Activated B cell treated with CpG ODN at 0.5 μM for 24 hours (primary cell): ENCODE data around the gene DDX54. TPM values are rescaled to one million over a fixed set of nuclear protein-coding genes. Genes with fewer than 3 reads are reported as not detected.
A peak's percentile ranks its signal among the peaks of the same experiment; 100 is the strongest.
"Not testable (repeated sequence)": the region's sequence is repeated elsewhere in the genome, so short reads cannot be mapped to it uniquely, and the experiment has no call there.

Source experiments
- ATAC-seq: fragments of 200-7000 bp; cut with Tn5 transposase; one replicate; pipeline ENCODE4 v1.10.0; 2021; ENCODE audit warnings: low read depth, mild to moderate bottlenecking, moderate library complexity
- CTCF ChIA-PET: fragments of 350-600 bp; sonication (Branson Sonifier 250); formaldehyde crosslinking; loops from one replicate; lab custom pipeline; 2021; ENCODE audit warnings: antibody characterized with exemption; lab: Charles Lee
- POLR2A ChIA-PET: fragments of 350-600 bp; sonication (Branson Sonifier 250); formaldehyde crosslinking; loops from one replicate; lab custom pipeline; 2021; ENCODE audit warnings: antibody characterized with exemption; lab: Charles Lee
- DNase-seq: peaks from one replicate; pipeline ENCODE4 v3.0.0; 2022
- H3K27ac Mint-ChIP-seq: one replicate; pipeline ENCODE4 v1.8.0; 2020; ENCODE audit warnings: mixed read lengths
- H3K27me3 Mint-ChIP-seq: one replicate; pipeline ENCODE4 v1.8.0; 2021; ENCODE audit warnings: mixed read lengths
- H3K36me3 Mint-ChIP-seq: one replicate; pipeline ENCODE4 v1.8.0; 2021; ENCODE audit warnings: low read depth, mixed read lengths
- H3K4me1 Mint-ChIP-seq: one replicate; pipeline ENCODE4 v1.8.0; 2021; ENCODE audit warnings: mixed read lengths
- H3K4me3 Mint-ChIP-seq: one replicate; pipeline ENCODE4 v1.8.0; 2020; ENCODE audit warnings: mild to moderate bottlenecking, mixed read lengths
- H3K9me3 Mint-ChIP-seq: one replicate; pipeline ENCODE4 v1.8.0; 2020; ENCODE audit warnings: mixed read lengths
- intact Hi-C: fragments of 100-400 bp; cut with micrococcal nuclease; formaldehyde crosslinking; loops from one replicate; pipeline ENCODE4 v1.15.1; 2024
- total RNA-seq: library from RNA; stranded (reverse); gene quantifications from 2 replicates; pipeline ENCODE4 v1.2.3, GENCODE V29; 2022
- TF ChIP-seq, protein P1 (sequence below): fragments of 200-600 bp; IDR thresholded peaks from one replicate; pipeline ENCODE4 v1.8.0; 2022; ENCODE audit warnings: antibody characterized with exemption, mild to moderate bottlenecking

The DDX54 gene
- total RNA-seq, 1 donor from 2014 or later: 115 TPM

DNA sequence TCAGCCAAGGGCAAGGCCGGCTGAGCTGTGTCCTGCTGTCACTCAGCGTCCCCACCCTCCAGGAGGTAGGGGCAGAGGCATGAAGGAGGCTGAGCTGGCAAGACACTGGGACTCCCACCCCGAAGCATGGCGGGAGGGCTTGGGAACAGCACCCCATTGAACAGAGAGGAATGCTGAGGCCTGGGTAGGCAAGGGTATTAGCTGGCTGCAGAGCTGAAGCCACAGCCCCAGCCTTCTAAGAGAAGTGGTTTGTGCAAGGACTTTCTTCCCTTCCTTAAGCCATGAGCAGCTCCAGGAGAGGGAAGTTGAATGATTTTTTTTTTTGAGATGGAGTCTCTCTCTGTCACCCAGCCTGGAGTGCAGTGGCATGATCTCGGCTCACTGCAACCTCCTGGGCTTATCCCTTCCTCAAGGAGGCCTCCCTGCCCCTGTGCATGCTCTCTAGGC lies 42.4 kb downstream of the DDX54 start:
- TF ChIP-seq, protein P1, sequence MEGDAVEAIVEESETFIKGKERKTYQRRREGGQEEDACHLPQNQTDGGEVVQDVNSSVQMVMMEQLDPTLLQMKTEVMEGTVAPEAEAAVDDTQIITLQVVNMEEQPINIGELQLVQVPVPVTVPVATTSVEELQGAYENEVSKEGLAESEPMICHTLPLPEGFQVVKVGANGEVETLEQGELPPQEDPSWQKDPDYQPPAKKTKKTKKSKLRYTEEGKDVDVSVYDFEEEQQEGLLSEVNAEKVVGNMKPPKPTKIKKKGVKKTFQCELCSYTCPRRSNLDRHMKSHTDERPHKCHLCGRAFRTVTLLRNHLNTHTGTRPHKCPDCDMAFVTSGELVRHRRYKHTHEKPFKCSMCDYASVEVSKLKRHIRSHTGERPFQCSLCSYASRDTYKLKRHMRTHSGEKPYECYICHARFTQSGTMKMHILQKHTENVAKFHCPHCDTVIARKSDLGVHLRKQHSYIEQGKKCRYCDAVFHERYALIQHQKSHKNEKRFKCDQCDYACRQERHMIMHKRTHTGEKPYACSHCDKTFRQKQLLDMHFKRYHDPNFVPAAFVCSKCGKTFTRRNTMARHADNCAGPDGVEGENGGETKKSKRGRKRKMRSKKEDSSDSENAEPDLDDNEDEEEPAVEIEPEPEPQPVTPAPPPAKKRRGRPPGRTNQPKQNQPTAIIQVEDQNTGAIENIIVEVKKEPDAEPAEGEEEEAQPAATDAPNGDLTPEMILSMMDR: no peak
- H3K9me3 Mint-ChIP-seq: no peaks in the 10 kb centered on the region
- intact Hi-C loops: loop anchor here (1.0 kb wide), 1 partner anchor 10 kb away; no protein-coding TSS in a partner anchor
- DNase-seq (no peak), ATAC-seq (no peak)
- POLR2A ChIA-PET: interaction anchor here (1.1 to 2.0 kb wide), 5 partner anchors 9 to 165 kb away, joined by 4 to 14 read pairs (median 6); partner anchors contain the start of gene OAS2
- CTCF ChIA-PET: interaction anchor here (1.0 to 1.4 kb wide), 2 partner anchors 10 to 32 kb away, joined by 3 to 10 read pairs; no protein-coding TSS in a partner anchor
- peak overlapping the region; percentile 19 for H3K4me3 Mint-ChIP-seq
- no peaks in the 10 kb centered on the region for H3K36me3 Mint-ChIP-seq
- no peaks in the 10 kb centered on the region for H3K27me3 Mint-ChIP-seq
- peak overlapping the region; percentile 88 for H3K27ac Mint-ChIP-seq
- peaks cover 25% of the 10 kb centered on the region for H3K4me1 Mint-ChIP-seq

DNA sequence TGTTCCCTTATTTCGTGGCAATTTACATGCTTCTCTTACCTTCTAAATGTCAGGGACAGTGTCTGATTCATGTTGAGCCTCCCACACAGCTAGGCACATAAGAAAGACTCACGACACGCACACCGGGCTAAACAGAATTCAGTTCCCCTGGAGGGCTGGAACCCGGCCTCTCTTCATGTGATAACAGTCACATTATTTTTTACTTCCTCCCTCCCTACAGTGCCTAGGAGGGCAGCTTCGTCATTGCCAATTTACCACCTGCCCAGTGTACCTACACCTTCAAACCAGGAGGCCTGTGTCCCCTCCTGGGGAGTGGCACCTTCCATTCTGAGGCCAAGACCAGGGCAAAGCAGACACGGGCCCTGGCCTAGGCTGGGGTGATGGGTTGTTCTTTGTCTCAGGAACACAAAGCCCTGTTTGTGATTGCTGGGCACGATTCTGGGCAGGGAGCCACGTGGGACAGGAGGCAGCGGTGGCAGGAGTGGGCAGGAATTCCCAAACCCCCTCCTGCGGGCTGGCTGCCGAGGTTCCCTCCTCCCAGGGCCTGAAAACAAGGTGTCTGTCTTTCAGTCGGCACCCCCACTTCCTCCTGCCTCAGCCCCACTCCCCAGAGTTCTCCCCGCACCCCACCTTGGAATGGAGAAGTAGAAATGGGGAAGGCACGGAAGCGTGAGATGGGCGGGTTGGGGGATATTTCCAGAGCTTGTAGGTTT lies 42.9 kb downstream of the DDX54 start:
- peak overlapping the region; percentile 88 for H3K27ac Mint-ChIP-seq
- CTCF ChIA-PET: interaction anchor here (1.0 to 1.4 kb wide), 3 partner anchors 11 to 32 kb away, joined by 3 to 10 read pairs (median 3); no protein-coding TSS in a partner anchor
- intact Hi-C loops: loop anchor here (1.0 kb wide), 1 partner anchor 11 kb away; no protein-coding TSS in a partner anchor

DNA sequence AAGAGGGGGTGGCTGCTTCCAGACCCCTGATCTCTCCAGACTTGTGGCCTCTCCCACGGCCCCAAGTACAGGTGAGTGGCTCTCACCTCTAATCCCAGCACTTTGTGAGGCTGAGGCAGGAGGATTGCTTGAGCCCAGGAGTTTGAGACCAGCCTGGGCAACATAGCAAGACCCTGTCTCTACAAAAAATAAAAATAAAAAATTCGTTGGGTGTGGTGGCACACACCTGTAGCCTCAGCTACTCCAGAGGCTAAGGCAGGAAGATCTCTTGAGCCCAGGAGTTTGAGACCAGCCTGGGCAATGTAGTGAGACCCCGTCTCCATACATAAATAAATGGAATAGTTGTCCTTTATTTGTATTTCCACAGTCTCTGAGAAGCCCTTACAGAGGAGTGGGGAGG lies 43.6 kb downstream of the DDX54 start:
- ChIA-PET CTCF (interaction anchor here (1.0 to 1.4 kb wide), 3 partner anchors 11 to 33 kb away, joined by 3 to 10 read pairs (median 3); no protein-coding TSS in a partner anchor), POLR2A (interaction anchor here (0.8 to 2.0 kb wide), 10 partner anchors 11 to 164 kb away, joined by 3 to 14 read pairs (median 4); partner anchors contain the start of gene OAS2)
- H3K4me1 Mint-ChIP-seq: peaks cover 27% of the 10 kb centered on the region
- peak overlapping the region; percentile 88 for H3K27ac Mint-ChIP-seq
- ATAC-seq, DNase-seq, H3K27me3 Mint-ChIP-seq, H3K4me3 Mint-ChIP-seq, H3K36me3 Mint-ChIP-seq, H3K9me3 Mint-ChIP-seq: not testable (repeated sequence)
- intact Hi-C loops: loop anchor here (1.0 kb wide), 1 partner anchor 12 kb away; no protein-coding TSS in a partner anchor

More for the DNA sequence above, 42.9 kb downstream of the DDX54 start:
- Mint-ChIP-seq H3K4me3 (peak overlapping the region; percentile 19), H3K27me3 (no peaks in the 10 kb centered on the region), H3K9me3 (no peaks in the 10 kb centered on the region), H3K36me3 (no peaks in the 10 kb centered on the region), H3K4me1 (peaks cover 25% of the 10 kb centered on the region)
- peak; percentile 81 for ATAC-seq
- DNase-seq: no peak
- POLR2A ChIA-PET: interaction anchor here (0.8 to 2.0 kb wide), 10 partner anchors 10 to 164 kb away, joined by 3 to 14 read pairs (median 4); partner anchors contain the start of gene OAS2
- TF ChIP-seq, protein P1: no peak

DNA sequence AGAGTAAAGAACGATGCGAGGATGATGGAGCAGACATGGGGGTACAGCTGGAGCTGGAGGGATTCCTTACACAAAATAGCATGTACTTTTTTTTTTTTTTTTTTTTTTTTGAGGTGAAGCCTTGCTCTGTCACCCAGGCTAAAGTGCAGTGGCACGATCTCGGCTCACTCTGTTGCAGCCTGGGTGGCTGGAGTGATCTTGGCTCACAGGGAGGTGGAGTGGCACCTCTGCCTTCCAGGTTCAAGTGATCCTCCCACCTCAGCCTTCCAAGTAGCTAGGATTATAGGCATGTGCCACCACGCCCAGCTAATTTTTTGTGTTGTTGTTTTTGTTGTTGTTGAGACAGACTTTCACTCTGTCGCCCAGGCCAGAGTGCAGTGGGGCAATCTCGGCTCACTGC lies 44.6 kb downstream of the DDX54 start:
- Mint-ChIP-seq H3K27me3 (peaks cover 11% of the 10 kb centered on the region), H3K4me3 (no peak overlapping the region), H3K27ac (no peak overlapping the region), H3K36me3 (no peaks in the 10 kb centered on the region), H3K9me3 (no peaks in the 10 kb centered on the region), H3K4me1 (peaks cover 37% of the 10 kb centered on the region)
- ATAC-seq (no peak), DNase-seq (no peak)
- intact Hi-C loops: no loop called here
- TF ChIP-seq, protein P1: no peak
- POLR2A ChIA-PET: interaction anchor here (0.7 to 1.0 kb wide), 3 partner anchors 20 to 162 kb away, joined by 4 to 7 read pairs (median 4); partner anchors contain the start of genes DDX54 and RITA1
- CTCF ChIA-PET: no interaction called here

DNA sequence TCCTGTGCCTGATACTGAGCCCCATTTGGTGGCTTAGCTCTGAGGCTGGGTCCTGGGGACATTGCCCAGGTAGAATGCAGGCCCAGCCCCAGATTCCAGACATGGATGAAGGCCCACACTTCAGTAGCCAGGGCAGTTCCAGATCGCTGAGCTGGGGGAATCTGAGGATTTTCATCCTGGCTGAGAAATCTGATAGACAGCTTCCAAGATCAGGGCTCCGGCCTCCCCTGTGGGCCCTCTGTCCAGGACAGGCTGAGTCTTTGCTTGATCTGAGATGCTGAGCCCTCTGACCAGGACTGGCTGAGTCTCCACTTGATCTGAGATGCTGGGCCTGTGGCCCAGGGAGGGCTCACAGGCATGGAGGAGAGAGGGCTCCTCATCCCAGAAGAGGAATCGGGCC lies 46.5 kb downstream of the DDX54 start:
- intact Hi-C loops: no loop called here

More for the DNA sequence above, 46.5 kb downstream of the DDX54 start:
- no peak overlapping the region for H3K4me3 Mint-ChIP-seq
- no peaks in the 10 kb centered on the region for H3K36me3 Mint-ChIP-seq
- CTCF ChIA-PET: interaction anchor here (1.4 to 3.9 kb wide), 2 partner anchors 14 to 36 kb away, joined by 3 to 11 read pairs; no protein-coding TSS in a partner anchor
- H3K9me3 Mint-ChIP-seq: no peaks in the 10 kb centered on the region
- peaks cover 11% of the 10 kb centered on the region for H3K27me3 Mint-ChIP-seq
- TF ChIP-seq, protein P1: no peak
- H3K27ac Mint-ChIP-seq: no peak overlapping the region
- POLR2A ChIA-PET: no interaction called here
- H3K4me1 Mint-ChIP-seq: peaks cover 44% of the 10 kb centered on the region
- no peak for ATAC-seq
- DNase-seq: no peak
